Measurements from ENCODE around the gene MGAT5.

GRCh38 chr2:134337631-134338030 is 83.8 kb downstream of the MGAT5 start:
- no peak for TF ChIP-seq POLR2AphosphoS5 (IDR thresholded peaks at IDR 0.05)
- no peak for TF ChIP-seq CTCF (IDR thresholded peaks at IDR 0.05)
